GM18526 (cell line): Measurements from ENCODE around the gene ZBTB20.

Source experiments
- POLR2A ChIP-seq: IDR thresholded peaks from 3 replicates; pipeline ENCODE4 v1.6.1; 2011; ENCODE audit not compliant: insufficient read length; ENCODE audit errors: extremely low read depth

ZBTB20 gene

DNA sequence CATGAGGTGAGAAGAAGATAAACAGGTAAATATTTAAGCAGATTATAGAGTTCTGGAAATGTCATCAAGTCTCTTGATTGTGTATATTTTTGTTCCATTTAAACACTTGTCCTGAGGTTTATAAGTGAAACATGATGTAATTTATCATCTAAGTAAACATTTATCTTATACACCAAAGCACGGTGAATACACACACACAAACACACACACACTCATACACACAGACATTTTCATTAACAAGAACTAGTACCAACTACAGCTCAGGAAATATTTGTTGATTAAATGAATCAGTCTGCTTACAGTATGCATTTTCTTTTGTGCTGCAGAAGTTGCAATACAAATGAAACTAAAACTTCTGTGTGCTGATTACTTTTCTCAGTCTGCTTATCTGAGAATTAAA, 357.3 kb downstream of the ZBTB20 start:
- no peak for TF ChIP-seq POLR2A

DNA sequence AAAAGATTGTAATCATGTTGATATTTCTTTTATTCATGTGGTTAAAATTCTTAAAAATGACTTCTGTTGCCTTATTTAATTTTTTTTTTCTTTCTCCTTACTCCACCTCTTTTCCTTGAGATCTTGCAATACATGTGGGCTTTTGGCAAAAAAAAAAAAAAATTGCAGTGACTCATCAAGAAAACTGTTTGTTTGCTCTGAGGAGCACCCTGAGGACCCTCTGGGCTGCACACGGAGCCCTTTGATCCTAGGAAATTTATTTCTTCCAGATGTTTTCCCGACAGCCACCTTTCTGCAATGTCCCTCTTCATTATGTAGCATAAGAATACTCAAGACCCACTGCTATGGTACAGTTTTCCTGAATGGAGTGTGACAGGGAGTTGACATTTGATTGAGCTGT, 371.7 kb downstream of the ZBTB20 start:
- no peak for TF ChIP-seq POLR2A

DNA sequence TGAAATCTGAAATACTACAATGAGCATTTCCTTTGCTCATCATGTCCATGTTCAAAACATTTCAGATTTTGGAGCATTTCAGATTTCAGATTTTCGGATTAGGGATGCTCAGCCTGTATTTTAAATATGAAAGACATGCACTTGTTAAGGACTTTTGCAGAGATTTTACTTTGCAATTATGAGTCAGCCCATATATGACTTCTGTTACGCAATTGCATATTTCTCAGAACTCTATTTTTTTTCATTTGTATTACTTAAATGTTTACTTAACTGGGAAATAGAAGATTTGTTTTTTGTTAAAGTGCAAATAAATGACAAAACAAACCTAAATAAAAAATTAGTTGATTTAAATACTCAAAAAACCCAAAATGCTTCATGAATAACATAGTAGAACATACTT, 376.2 kb downstream of the ZBTB20 start:
- TF ChIP-seq POLR2A: no peak

DNA sequence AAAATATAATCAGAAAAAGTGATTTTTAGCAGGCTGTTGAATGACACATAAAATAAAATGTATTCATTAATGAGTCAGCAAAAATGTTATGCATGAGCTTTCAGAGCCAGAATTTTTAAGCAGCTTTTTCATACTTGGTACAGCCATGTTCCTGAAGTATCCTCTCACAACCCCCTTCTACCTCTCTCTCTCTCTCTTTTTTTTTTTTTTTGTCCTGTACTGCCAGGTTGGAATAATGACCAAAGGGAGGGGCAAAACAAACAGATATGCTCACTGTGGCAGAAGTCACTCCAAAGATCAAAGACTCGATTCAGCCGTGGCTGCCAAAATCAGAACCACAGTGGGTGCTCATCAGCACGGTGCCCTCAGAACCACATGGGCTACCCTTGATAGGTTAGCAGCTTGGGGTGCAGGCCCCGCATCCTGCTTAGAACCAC, 383.0 kb downstream of the ZBTB20 start:
- no peak for TF ChIP-seq POLR2A

DNA sequence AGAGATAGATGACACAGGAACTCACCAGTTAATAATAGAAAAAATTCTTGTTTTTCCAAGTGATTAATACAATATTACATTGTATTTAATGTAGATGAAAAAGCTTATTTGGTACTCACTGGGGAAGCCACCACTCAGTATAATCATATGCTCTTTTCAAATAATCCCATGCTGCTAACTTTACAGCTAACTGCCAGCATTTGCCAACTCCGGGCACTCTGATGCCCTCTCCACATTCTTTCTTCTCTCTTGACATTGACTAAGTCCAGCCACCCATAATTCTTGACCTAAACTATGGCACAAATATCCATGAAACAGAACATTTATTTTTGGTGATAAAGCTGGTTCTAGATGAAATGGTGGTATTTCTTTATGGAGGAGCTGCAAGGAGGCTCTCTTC, 384.9 kb downstream of the ZBTB20 start:
- TF ChIP-seq POLR2A: no peak

DNA sequence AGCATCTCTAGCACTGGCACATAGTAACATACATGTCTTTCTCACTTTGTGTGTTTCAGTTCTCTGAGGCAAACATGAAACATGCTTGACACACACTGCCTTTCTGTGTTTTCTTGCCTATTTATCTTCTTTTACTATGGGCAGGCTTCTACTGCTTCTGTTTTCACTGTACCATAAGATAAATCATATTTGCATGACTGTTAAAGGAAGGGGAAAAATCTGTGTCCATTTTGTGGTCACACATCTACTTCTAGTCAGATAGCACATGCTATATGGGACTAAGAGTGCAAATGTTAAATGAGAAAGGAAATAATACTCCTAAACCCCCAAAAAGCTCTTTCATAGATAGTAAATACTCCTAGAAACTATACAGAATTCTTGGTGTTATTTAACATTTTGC, 386.4 kb downstream of the ZBTB20 start:
- no peak for TF ChIP-seq POLR2A

DNA sequence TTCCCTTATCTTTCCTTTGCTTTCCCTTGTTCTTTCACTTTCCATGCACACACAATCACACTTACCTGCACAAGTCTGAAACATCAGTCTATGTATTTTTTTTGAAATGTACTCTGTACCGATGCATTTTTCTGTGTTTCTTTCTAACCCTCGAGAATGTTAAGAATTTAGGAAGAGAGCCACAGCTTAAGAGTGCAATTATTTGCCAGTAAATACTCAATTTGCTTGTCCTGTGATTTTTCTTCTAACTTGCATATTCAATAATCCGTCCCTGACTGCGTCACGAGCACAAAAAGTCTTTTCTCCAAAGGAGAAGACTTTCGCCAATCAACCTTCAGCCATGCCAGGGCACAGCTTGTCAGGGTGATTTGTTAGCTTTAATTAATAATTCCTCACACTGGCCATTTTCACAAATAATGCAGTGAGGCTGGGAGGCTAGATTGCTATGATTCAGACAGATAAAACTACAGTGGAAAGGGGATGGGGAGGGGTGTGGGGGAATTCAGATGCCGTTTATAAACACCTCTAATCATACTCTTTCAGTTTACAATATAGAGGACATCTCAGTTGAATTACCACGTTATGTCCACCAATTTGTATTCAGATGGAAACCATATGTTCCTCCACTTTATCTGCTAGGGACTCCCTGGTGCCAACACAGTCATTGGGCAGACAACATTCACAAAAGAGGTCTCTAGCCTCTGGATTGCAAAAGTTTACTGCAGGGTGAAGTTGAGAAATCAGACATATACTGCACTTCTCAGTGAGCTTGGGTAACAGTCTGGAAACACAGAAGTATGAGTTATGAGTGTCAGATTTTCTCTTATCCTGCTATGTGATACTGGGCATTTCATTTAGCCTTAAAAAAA, 388.0 kb downstream of the ZBTB20 start:
- TF ChIP-seq POLR2A: no peak

DNA sequence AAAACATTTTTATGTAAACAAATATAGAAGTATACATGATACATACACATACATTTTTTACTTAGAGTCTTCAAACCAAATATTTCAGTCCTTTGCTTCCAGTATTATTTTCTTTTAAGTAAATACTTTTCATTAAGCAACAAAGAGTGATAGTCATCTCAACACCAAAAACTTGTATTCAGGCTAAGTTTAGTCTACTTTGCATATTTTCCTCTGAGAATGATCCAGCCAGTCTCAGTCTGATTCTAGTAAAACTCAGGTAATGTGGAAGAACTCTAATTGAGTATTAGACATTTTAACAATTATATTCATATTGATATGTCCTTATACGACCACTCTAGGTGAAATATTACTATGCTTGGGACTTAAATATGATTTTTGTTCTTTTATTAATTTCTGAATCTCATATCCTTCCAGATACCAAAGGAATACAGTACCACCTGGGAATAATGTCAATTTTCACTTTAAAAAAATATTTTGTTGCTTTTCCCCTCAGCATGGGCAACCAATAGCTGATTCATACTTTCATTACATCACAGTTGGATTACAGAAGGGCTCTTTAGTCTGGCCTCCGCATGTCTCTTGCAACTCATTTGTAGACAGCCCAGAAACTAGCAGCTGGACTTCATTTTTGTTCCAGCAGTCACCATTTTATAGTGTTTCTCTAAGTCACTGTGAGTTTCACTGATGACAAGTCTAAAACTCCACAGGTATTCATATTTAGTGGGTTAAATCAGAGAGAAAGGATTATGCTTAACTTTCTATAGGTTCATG, 390.4 kb downstream of the ZBTB20 start:
- TF ChIP-seq POLR2A: no peak

DNA sequence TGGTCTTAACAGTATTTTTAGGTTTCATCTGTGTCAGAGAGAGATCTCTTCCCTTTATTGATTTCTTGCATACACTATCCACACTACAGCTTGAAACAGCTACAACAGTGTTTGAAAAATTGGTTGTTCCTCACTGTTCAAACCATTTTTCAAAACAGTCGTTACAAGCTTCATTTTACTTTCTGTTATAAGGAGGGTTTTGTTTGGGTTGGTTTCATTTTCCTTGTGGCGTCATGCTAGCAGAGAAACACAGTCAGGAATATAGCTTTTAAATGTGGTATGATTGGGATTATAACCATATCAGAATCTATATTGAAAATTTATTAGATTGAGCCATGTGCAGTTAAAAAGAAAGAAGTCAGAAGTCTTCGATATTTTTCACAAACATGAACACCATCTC, 400.6 kb downstream of the ZBTB20 start:
- no peak for TF ChIP-seq POLR2A

DNA sequence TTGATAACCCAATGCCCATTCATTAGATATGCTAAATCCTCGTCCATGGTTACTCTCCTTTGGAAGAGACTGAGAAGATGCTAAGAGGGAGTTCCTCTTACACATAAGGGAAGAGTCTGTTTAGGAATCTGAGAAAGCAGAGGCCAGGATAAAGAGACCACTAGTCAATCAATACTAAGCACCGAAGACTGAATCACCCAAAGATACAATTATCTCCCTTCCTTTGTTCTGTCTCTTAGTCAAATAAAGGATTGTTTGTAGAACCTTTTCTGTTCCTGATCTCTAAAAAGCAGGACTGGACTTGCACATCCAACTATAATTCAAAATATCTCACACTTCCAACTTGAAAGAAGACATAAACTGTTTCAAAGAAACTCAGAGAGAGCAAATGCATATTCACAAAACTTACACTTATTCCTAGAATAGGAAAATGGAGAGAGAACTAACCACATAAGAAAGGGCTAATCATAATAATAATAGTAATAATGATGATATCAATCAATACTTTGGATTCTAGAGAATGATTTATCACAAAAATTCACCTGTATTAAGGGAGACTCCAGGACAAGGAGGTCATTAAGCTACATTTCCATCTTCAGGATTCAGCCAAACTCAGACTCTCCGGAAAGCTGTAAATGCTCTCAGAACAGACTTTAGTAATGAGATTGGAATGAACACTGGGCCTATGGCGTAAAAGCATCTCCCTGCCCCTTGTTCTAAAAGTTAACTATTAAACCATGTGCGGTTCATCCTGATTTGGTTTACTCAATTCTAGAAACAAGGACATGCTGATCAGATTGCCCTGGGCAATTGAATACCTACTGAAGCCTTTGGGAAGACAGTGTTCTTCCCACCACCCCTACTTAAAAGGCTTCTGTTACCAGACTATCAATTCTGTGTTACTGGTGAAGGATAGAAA, 401.5 kb downstream of the ZBTB20 start:
- no peak for TF ChIP-seq POLR2A

DNA sequence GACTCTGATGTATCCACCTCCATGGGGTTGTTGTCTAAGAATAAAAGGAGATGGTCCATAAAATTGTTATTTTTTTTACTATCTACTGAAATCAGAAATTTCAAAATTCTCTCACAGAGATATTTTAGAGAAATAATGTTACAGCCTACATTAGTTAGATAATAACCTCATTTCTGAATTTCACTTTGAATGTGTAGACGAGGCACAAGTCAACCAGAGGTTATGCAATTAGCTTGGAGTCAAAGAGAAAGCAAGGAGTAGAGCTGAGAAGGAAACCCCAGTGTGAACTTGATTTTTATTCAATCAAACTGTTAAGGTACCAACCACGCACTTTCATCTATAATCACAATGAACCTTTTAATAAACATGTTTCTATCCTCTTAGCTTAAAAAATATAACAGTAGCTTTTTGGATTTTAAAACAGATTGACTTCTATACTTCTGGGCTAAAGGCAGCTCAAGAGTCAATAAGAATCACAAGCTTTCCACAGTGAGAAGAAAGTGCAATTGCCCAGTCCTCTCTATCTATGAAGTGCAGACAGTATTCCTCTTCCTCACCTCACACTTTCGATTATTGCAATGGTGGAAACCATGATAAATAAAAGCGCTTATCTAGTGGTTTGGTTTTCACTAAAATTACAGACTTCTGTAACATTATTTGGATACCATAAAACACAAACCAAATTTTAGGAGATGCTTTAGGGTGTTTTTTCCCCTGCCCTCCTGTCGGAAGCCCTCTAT, 403.2 kb downstream of the ZBTB20 start:
- TF ChIP-seq POLR2A: no peak

DNA sequence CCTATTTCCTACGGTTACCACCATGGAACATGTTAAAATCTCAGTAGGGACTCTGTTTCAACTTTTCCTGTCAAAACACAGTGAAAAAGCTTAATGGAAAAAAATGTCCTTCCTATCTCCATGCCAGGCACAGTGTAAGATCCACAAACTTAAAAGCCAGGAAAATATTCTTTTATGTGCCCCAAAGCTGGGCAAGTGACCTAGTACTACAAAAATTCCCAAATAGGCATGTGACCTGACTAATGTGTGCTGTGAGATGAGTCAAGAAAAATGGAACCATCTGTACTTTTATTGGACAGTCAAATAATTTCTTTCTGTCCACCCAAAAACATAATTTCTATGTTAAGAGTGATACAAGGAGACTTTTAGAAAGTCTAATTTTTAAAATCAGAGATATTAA, 406.0 kb downstream of the ZBTB20 start:
- no peak for TF ChIP-seq POLR2A

DNA sequence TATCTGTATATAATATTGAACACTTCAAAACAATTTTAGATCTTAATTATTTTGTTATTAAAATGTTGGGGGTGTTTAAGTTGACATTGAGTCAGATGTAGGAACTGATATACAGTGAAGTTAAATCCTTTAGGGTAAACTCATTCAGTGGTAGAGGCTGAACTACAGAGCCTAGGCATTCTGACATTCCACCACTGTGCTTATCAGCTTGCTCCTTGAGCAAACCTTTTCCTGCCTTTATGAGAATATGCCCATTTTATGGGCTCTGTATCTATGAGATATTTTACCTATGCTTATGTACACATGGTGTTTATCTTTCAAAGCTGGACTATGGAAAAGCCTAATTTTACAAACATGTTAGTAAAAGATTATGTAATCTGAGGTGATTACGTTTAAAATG, 407.5 kb downstream of the ZBTB20 start:
- no peak for TF ChIP-seq POLR2A

DNA sequence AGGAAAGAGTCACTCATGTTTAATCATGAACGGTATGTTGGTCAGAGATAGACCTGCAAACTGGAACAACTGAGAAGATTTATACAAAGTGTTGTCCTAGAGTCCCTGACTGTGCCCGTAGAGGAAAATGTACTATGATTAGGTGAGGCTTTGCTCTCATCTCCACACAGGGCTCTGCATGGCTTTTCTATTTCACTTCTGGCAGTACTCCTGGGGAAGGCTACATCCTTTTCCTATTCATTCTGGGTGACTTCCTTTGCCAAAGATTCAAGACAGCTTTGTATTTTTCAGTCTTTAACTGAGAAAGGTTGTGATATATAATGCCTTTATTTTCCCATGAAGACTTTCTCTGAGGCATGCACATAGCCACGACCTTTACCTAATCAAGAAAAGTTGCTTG, 414.7 kb downstream of the ZBTB20 start:
- no peak for TF ChIP-seq POLR2A

DNA sequence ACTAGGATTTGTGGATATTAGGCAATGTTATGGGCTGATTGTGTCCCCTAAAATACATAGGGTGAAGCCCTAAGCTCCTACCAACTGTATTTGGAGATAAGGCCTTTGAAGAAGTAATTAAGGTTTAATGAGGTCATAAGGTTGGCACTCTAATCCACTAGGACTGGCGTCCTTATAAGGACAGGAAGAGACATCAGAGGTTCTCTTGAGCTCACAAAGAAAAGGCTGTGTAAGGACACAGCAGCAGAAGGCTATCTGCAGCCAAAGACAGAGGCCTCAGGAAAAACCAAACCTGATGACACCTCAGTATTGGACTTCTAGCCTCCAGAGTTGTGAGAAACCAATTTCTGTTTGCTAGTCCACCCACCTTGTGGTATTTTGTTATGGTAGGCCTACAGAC, 416.7 kb downstream of the ZBTB20 start:
- TF ChIP-seq POLR2A: no peak
